HepG2 (cell line): ENCODE measurements around the gene PRXL2A. TPM values are rescaled to one million over a fixed set of nuclear protein-coding genes. Genes with fewer than 3 reads are reported as not detected.
A peak's percentile ranks its signal among the peaks of the same experiment; 100 is the strongest.

Experiments
- AGO2 ChIP-seq: fragments of 200-400 bp; formaldehyde crosslinking; optimal IDR thresholded peaks from 2 replicates; pipeline ENCODE3; 2017; ENCODE audit warnings: mild to moderate bottlenecking, low read depth, low read length, moderate library complexity
- ATRX ChIP-seq: sonication (generic); formaldehyde crosslinking; IDR thresholded peaks from 2 replicates; pipeline ENCODE4 v1.4.0; 2020; ENCODE audit warnings: missing genetic modification reagents, borderline replicate concordance
- HIVEP1 ChIP-seq: sonication (generic); formaldehyde crosslinking; IDR thresholded peaks from 2 replicates; pipeline ENCODE4 v1.4.0; 2020; ENCODE audit warnings: mild to moderate bottlenecking, missing genetic modification reagents
- KDM3A ChIP-seq: IDR thresholded peaks from 2 replicates; pipeline ENCODE4 v1.6.1; 2018; ENCODE audit warnings: low read depth, missing compliant biosample characterization
- MXD4 ChIP-seq: IDR thresholded peaks from 2 replicates; pipeline ENCODE4 v1.6.1; 2016; ENCODE audit warnings: mild to moderate bottlenecking, missing biosample characterization, missing genetic modification reagents
- PHF8 ChIP-seq: sonication (generic); formaldehyde crosslinking; IDR thresholded peaks from 2 replicates; pipeline ENCODE4 v1.5.0; 2020; ENCODE audit warnings: missing genetic modification reagents
- SP2 ChIP-seq: sonication (generic); formaldehyde crosslinking; IDR thresholded peaks from 2 replicates; pipeline ENCODE4 v1.5.1; 2020; ENCODE audit warnings: mild to moderate bottlenecking, missing genetic modification reagents
- XRCC5 ChIP-seq: fragments of 200-400 bp; formaldehyde crosslinking; optimal IDR thresholded peaks from 2 replicates; pipeline ENCODE3; 2017; ENCODE audit warnings: mild to moderate bottlenecking, low read length
- ZNF24 ChIP-seq: fragments of 450-650 bp; IDR thresholded peaks from 2 replicates; pipeline ENCODE4 v1.6.1; 2017; ENCODE audit warnings: antibody characterized with exemption, mild to moderate bottlenecking
- ZNF337 ChIP-seq: sonication (generic); formaldehyde crosslinking; IDR thresholded peaks from 2 replicates; pipeline ENCODE4 v1.5.1; 2020; ENCODE audit warnings: missing genetic modification reagents, low read depth, mild to moderate bottlenecking, borderline replicate concordance
- ZNF616 ChIP-seq: sonication (generic); formaldehyde crosslinking; IDR thresholded peaks from 2 replicates; pipeline ENCODE4 v1.5.0; 2020; ENCODE audit warnings: low read depth, mild to moderate bottlenecking, missing genetic modification reagents
- ZNF724P ChIP-seq: sonication (generic); formaldehyde crosslinking; IDR thresholded peaks from 2 replicates; pipeline ENCODE4 v1.8.0; 2022; ENCODE audit warnings: missing genetic modification reagents, borderline replicate concordance
- ZNF766 ChIP-seq: sonication (generic); formaldehyde crosslinking; IDR thresholded peaks from 2 replicates; pipeline ENCODE4 v1.5.0; 2020; ENCODE audit warnings: missing genetic modification reagents, borderline replicate concordance
- polyA plus RNA-seq, 8 experiments: library from polyadenylated mRNA; depleted of rRNA in 3 of 8; stranded (reverse) in 7 of 8; unstranded in 1 of 8; fragments of >200 nt; fragmentation: Illumina TruSeq in 4 of 8; extraction: Trizol in 4 of 8; gene quantifications; 2 replicates each; pipeline versions ENCODE4 v1.2.1 to v1.2.3, GENCODE V29; 2011 to 2016; ENCODE audit warnings: low read depth in 4 of 8, missing spikeins in 1 of 8, mixed read lengths in 1 of 8; ENCODE audit not compliant: insufficient read depth in 1 of 8
- total RNA-seq, 5 experiments: library from RNA; depleted of rRNA; stranded (reverse); fragments of >200 nt; fragmentation: Illumina TruSeq; extraction: Trizol; gene quantifications; 2 replicates each; pipeline ENCODE4 v1.2.3, GENCODE V29; 2016; ENCODE audit warnings: low read depth in 1 of 5
- TF ChIP-seq, protein P1 (sequence below): fragments of 450-650 bp; IDR thresholded peaks from 2 replicates; pipeline ENCODE4 v1.6.1; 2017; ENCODE audit warnings: mild to moderate bottlenecking
- TF ChIP-seq, protein P2 (sequence below): IDR thresholded peaks from 2 replicates; pipeline ENCODE4 v1.4.0; 2020; ENCODE audit warnings: mild to moderate bottlenecking, missing genetic modification reagents
- TF ChIP-seq, protein P3 (sequence below): sonication (generic); formaldehyde crosslinking; IDR thresholded peaks from 2 replicates; pipeline ENCODE4 v1.5.0; 2020; ENCODE audit warnings: mild to moderate bottlenecking, missing genetic modification reagents, borderline replicate concordance

PRXL2A gene
- total and polyA plus RNA-seq, 2 of the 13 experiments (the other 11 are each of a cell fraction or from before 2014, with no cell fraction given) = 43.9 to 79.9 TPM

DNA sequence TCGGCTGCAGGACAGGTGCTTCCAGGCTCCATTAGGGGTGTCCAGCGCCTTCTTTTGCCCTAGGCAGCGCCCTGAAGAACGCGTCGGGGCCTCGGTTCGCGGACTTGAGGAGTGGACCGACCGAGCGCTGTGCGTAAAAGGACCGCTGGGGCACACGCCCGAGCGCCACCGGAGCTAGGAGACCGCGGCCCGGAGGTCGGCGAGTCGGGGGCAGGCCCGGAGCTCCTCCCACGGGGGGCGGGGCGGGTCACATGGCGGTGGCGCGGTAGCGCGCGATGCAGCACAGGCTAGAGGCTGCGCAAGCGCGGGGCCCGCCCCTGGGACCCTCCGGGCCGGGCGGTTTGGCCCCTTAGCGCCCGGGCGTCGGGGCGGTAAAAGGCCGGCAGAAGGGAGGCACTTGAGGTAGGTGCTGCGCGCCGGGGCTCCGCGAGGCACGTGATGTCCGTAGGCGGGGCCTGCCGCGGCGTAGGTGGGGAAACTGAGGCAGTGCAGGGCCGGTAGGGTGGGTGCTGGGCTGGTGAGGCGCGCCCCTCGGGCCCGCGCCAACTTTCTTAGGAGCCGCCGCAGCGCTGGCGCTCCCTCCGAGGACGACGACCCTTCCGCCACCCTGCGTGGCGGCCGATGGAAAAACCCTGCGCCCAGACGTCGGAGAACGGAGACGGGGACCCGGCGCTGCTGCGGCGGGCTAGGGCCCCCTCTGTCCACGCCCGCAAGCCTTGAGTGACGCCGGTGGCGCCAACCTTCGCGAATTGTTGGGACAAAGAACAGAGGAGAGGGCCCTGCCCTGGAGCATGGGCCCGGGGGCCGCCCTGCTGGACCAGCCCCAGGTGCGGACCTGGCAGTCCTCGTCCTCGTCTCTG is at the start of gene PRXL2A (continued):
- TF ChIP-seq MXD4 (CRISPR knock-in tag) (peak; percentile 67; the same call in 1 of the 2 replicates), ZNF766 (CRISPR knock-in tag) (no peak), XRCC5 (peak; percentile 22), ZNF724P (CRISPR knock-in tag) (no peak), SP2 (no peak; the same call in 1 of the 2 replicates), ZNF616 (CRISPR knock-in tag) (no peak), HIVEP1 (CRISPR knock-in tag) (peak; percentile 26; the same call in 1 of the 2 replicates), KDM3A (CRISPR knock-in tag) (no peak; the same call in 1 of the 2 replicates), AGO2 (peak; percentile 84), PHF8 (CRISPR knock-in tag) (peak; percentile 92), ZNF337 (CRISPR knock-in tag) (no peak), ATRX (CRISPR knock-in tag) (no peak), ZNF24 (no peak)
- TF ChIP-seq, protein P1, sequence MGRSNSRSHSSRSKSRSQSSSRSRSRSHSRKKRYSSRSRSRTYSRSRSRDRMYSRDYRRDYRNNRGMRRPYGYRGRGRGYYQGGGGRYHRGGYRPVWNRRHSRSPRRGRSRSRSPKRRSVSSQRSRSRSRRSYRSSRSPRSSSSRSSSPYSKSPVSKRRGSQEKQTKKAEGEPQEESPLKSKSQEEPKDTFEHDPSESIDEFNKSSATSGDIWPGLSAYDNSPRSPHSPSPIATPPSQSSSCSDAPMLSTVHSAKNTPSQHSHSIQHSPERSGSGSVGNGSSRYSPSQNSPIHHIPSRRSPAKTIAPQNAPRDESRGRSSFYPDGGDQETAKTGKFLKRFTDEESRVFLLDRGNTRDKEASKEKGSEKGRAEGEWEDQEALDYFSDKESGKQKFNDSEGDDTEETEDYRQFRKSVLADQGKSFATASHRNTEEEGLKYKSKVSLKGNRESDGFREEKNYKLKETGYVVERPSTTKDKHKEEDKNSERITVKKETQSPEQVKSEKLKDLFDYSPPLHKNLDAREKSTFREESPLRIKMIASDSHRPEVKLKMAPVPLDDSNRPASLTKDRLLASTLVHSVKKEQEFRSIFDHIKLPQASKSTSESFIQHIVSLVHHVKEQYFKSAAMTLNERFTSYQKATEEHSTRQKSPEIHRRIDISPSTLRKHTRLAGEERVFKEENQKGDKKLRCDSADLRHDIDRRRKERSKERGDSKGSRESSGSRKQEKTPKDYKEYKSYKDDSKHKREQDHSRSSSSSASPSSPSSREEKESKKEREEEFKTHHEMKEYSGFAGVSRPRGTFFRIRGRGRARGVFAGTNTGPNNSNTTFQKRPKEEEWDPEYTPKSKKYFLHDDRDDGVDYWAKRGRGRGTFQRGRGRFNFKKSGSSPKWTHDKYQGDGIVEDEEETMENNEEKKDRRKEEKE = no peak
- TF ChIP-seq, protein P2, sequence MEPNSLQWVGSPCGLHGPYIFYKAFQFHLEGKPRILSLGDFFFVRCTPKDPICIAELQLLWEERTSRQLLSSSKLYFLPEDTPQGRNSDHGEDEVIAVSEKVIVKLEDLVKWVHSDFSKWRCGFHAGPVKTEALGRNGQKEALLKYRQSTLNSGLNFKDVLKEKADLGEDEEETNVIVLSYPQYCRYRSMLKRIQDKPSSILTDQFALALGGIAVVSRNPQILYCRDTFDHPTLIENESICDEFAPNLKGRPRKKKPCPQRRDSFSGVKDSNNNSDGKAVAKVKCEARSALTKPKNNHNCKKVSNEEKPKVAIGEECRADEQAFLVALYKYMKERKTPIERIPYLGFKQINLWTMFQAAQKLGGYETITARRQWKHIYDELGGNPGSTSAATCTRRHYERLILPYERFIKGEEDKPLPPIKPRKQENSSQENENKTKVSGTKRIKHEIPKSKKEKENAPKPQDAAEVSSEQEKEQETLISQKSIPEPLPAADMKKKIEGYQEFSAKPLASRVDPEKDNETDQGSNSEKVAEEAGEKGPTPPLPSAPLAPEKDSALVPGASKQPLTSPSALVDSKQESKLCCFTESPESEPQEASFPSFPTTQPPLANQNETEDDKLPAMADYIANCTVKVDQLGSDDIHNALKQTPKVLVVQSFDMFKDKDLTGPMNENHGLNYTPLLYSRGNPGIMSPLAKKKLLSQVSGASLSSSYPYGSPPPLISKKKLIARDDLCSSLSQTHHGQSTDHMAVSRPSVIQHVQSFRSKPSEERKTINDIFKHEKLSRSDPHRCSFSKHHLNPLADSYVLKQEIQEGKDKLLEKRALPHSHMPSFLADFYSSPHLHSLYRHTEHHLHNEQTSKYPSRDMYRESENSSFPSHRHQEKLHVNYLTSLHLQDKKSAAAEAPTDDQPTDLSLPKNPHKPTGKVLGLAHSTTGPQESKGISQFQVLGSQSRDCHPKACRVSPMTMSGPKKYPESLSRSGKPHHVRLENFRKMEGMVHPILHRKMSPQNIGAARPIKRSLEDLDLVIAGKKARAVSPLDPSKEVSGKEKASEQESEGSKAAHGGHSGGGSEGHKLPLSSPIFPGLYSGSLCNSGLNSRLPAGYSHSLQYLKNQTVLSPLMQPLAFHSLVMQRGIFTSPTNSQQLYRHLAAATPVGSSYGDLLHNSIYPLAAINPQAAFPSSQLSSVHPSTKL = peak; percentile 21; the same call in 1 of the 2 replicates
- TF ChIP-seq, protein P3, sequence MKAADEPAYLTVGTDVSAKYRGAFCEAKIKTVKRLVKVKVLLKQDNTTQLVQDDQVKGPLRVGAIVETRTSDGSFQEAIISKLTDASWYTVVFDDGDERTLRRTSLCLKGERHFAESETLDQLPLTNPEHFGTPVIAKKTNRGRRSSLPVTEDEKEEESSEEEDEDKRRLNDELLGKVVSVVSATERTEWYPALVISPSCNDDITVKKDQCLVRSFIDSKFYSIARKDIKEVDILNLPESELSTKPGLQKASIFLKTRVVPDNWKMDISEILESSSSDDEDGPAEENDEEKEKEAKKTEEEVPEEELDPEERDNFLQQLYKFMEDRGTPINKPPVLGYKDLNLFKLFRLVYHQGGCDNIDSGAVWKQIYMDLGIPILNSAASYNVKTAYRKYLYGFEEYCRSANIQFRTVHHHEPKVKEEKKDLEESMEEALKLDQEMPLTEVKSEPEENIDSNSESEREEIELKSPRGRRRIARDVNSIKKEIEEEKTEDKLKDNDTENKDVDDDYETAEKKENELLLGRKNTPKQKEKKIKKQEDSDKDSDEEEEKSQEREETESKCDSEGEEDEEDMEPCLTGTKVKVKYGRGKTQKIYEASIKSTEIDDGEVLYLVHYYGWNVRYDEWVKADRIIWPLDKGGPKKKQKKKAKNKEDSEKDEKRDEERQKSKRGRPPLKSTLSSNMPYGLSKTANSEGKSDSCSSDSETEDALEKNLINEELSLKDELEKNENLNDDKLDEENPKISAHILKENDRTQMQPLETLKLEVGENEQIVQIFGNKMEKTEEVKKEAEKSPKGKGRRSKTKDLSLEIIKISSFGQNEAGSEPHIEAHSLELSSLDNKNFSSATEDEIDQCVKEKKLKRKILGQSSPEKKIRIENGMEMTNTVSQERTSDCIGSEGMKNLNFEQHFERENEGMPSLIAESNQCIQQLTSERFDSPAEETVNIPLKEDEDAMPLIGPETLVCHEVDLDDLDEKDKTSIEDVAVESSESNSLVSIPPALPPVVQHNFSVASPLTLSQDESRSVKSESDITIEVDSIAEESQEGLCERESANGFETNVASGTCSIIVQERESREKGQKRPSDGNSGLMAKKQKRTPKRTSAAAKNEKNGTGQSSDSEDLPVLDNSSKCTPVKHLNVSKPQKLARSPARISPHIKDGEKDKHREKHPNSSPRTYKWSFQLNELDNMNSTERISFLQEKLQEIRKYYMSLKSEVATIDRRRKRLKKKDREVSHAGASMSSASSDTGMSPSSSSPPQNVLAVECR (CRISPR knock-in tag) = peak; percentile 78; the same call in 1 of the 2 replicates
